Endothelial cell of umbilical vein (primary cell): ENCODE results near the gene HAUS7. TPM values are rescaled to one million over a fixed set of nuclear protein-coding genes. Genes with fewer than 3 reads are reported as not detected.

Experiments used
- BruUV-seq: library from RNA; stranded (reverse); fragments of 400-500 nt; replicated peaks from 2 replicates; lab custom pipeline; 2021; lab: Mats Ljungman, UMichigan
- CTCF ChIA-PET: fragments of 300-600, 350-600 bp; sonication (Branson Sonifier 250); formaldehyde crosslinking; loops from one replicate; lab custom pipeline; 2021; ENCODE audit warnings: antibody characterized with exemption, inconsistent platforms; lab: Charles Lee
- POLR2A ChIA-PET: fragments of 300-600, 350-600 bp; sonication (Branson Sonifier 250); formaldehyde crosslinking; loops from one replicate; lab custom pipeline; 2021; ENCODE audit warnings: antibody characterized with exemption, inconsistent platforms; lab: Charles Lee
- DNase-seq: peaks from one replicate; pipeline ENCODE4 v3.0.0-alpha.2; 2011; ENCODE audit warnings: low read depth, low spot score
- FAIRE-seq: peaks from 2 replicates; lab custom pipeline; 2011; peaks lifted over from hg19 to GRCh38; lab: Jason Lieb, UNC
- H2AFZ ChIP-seq: 2 replicates; pipeline ENCODE4 v1.6.0; 2012; ENCODE audit warnings: low read depth, low read length, control low read depth, inconsistent platforms
- H3K27ac ChIP-seq: 2 replicates; pipeline ENCODE4 v1.5.1; 2011; ENCODE audit warnings: low read depth, mild to moderate bottlenecking, control low read depth, low read length, moderate library complexity; ENCODE audit not compliant: insufficient read depth
- H3K27me3 ChIP-seq, 2 experiments: 2 replicates each; pipeline versions ENCODE4 v1.6.0 to v1.6.1; 2011; ENCODE audit warnings: low read length in 2 of 2, mixed read lengths in 1 of 2; ENCODE audit not compliant: control insufficient read depth in 2 of 2, insufficient read depth in 2 of 2
- H3K36me3 ChIP-seq, 2 experiments: 2 replicates in 1 of 2; 3 replicates in 1 of 2; pipeline ENCODE4 v1.5.1; 2011; ENCODE audit warnings: low read length in 2 of 2, mild to moderate bottlenecking in 1 of 2, moderate library complexity in 1 of 2; ENCODE audit not compliant: control insufficient read depth in 2 of 2, insufficient read depth in 2 of 2; ENCODE audit errors: extremely low read depth in 1 of 2
- H3K4me1 ChIP-seq: 3 replicates; pipeline ENCODE4 v1.5.1; 2011; ENCODE audit warnings: mild to moderate bottlenecking, low read length; ENCODE audit not compliant: control insufficient read depth, insufficient read depth; ENCODE audit errors: extremely low read depth
- H3K4me2 ChIP-seq: 2 replicates; pipeline ENCODE4 v1.6.1; 2011; ENCODE audit warnings: low read length, control low read depth, mixed read lengths; ENCODE audit not compliant: insufficient read depth
- H3K4me3 ChIP-seq, 3 experiments: fragments of 200-600 bp in 1 of 3; sonication (generic), shearing (Covaris generic) in 1 of 3; replicated peaks in 1 of 3; 2 replicates each; pipeline ENCODE4 v1.5.1; 2011 to 2016; ENCODE audit warnings: control low read depth in 3 of 3, low read length in 3 of 3, mild to moderate bottlenecking in 2 of 3, inconsistent platforms in 1 of 3, low read depth in 1 of 3, moderate library complexity in 1 of 3; ENCODE audit not compliant: insufficient read depth in 1 of 3
- H3K79me2 ChIP-seq: 2 replicates; pipeline ENCODE4 v1.6.0; 2012; ENCODE audit warnings: low read length, inconsistent platforms; ENCODE audit not compliant: control insufficient read depth, insufficient read depth
- H3K9ac ChIP-seq: replicated peaks from 2 replicates; pipeline ENCODE3; 2011; ENCODE audit warnings: low read length, control low read depth; ENCODE audit not compliant: insufficient read depth; ENCODE audit errors: extremely low read depth
- H3K9me1 ChIP-seq: replicated peaks from 3 replicates; pipeline ENCODE4 v1.6.0; 2011; ENCODE audit warnings: mild to moderate bottlenecking, low read length; ENCODE audit not compliant: control insufficient read depth, insufficient read depth; ENCODE audit errors: extremely low read depth
- H3K9me3 ChIP-seq: replicated peaks from 2 replicates; pipeline ENCODE4 v1.5.1; 2012; ENCODE audit warnings: low read length, inconsistent platforms; ENCODE audit not compliant: control insufficient read depth, insufficient read depth
- H4K20me1 ChIP-seq: replicated peaks from 2 replicates; pipeline ENCODE3; 2011; ENCODE audit warnings: mild to moderate bottlenecking, low read length; ENCODE audit not compliant: control insufficient read depth, insufficient read depth; ENCODE audit errors: extremely low read depth
- CTCF ChIP-seq, 2 donors: IDR thresholded peaks; 1 replicate in 1 of 2; 2 replicates in 1 of 2; pipeline ENCODE4 v1.5.1; 2011; ENCODE audit warnings: low read length in 2 of 2, mild to moderate bottlenecking in 2 of 2, moderate library complexity in 2 of 2, control low read depth in 1 of 2, inconsistent platforms in 1 of 2, low read depth in 1 of 2; ENCODE audit not compliant: insufficient read depth in 1 of 2; ENCODE audit errors: extremely low read depth in 1 of 2
- FOS ChIP-seq: IDR thresholded peaks from 2 replicates; pipeline ENCODE4 v1.6.1; 2011; ENCODE audit warnings: mild to moderate bottlenecking, low read length, moderate library complexity, borderline replicate concordance; ENCODE audit not compliant: insufficient read depth
- GATA2 ChIP-seq: IDR thresholded peaks from 2 replicates; pipeline ENCODE4 v1.7.0; 2011; ENCODE audit warnings: low read depth, mild to moderate bottlenecking, moderate library complexity, mixed read lengths, low read length; ENCODE audit not compliant: insufficient read length, insufficient read depth
- MAX ChIP-seq: IDR thresholded peaks from 2 replicates; pipeline ENCODE4 v1.6.1; 2011; ENCODE audit not compliant: insufficient read depth, insufficient read length
- MYC ChIP-seq: IDR thresholded peaks from one replicate; pipeline ENCODE4 v1.6.1; 2011; ENCODE audit warnings: mild to moderate bottlenecking, low read depth, low read length
- POLR2AphosphoS5 ChIP-seq: IDR thresholded peaks from 2 replicates; pipeline ENCODE4 v1.6.1; 2012; ENCODE audit warnings: low read depth, mild to moderate bottlenecking, control low read depth, low read length, moderate library complexity; ENCODE audit not compliant: insufficient read depth
- dilution Hi-C: fragments of 300-500 bp; cut with MboI; formaldehyde crosslinking; loops from one replicate; pipeline ENCODE4 v1.15.0; 2019; ENCODE audit warnings: low sequenced_read_pairs; ENCODE audit not compliant: extremely low pct_ligation_motif_present
- intact Hi-C: fragments of 100-400 bp; cut with micrococcal nuclease; formaldehyde crosslinking; loops from one replicate; pipeline ENCODE4 v1.10.0; 2022
- polyA plus RNA-seq, 4 experiments: library from polyadenylated mRNA; depleted of rRNA in 3 of 4; stranded (reverse) in 3 of 4; unstranded in 1 of 4; fragments of >200 nt; gene quantifications; 2 replicates each; pipeline versions ENCODE4 v1.2.1 to v1.2.3, GENCODE V29; 2011 to 2012; ENCODE audit warnings: missing spikeins in 1 of 4
- total RNA-seq: library from RNA; stranded (reverse); gene quantifications from 2 replicates; pipeline ENCODE4 v1.2.3, GENCODE V29; 2021

The HAUS7 gene
- total and polyA plus RNA-seq, 2 donors (not counting 3 experiments of a cell fraction or from before 2014, with no cell fraction given), result 31.0 to 46.4 TPM

- Histone ChIP-seq H3K27me3 (no peaks in the 10 kb centered on the region), H3K79me2 (peaks cover under 1% of the 10 kb centered on the region), H3K9ac (no peak overlapping the region), H3K36me3 (no peaks in the 10 kb centered on the region), H3K4me2 (no peak overlapping the region), H2AFZ (no peak overlapping the region), H4K20me1 (no peaks in the 10 kb centered on the region), H3K4me3 (no peak overlapping the region), H3K9me3 (no peaks in the 10 kb centered on the region), H3K27ac (peak overlapping the region; percentile 73), H3K9me1 (no peaks in the 10 kb centered on the region), H3K4me1 (peaks cover 28% of the 10 kb centered on the region)
- no TSS peak for BruUV-seq
- intact Hi-C loops, result no loop called here
- TF ChIP-seq MAX, result no peak
- TF ChIP-seq MYC, result no peak
- no peak for TF ChIP-seq GATA2
- TF ChIP-seq CTCF (IDR thresholded peaks at IDR 0.05; ENCODE audit: extremely low read depth in 1 of 2, insufficient read depth in 1 of 2, low read depth in 1 of 2, low read length in 2 of 2), result no peak
- TF ChIP-seq POLR2AphosphoS5, result peak; percentile 69
- TF ChIP-seq FOS, result peak; percentile 6
- ChIA-PET CTCF (interaction anchor here (6.8 kb wide), 1 partner anchor 18 kb away, joined by 189 read pairs; the partner anchor contains the start of gene BGN), POLR2A (no interaction called here)
- dilution Hi-C loops, result no loop called here
- DNase-seq (peak; percentile 88), FAIRE-seq (peak; percentile 88)
These were observed 4.3 kb upstream of the HAUS7 start for GRCh38 chrX:153474718-153475117.
